Mesendoderm (in vitro differentiated cells): ENCODE data around the gene KRT1.

ENCODE experiments used
- DNase-seq: peaks from one replicate; pipeline ENCODE4 v3.0.0; 2013
- H2AK5ac ChIP-seq: 2 replicates; pipeline ENCODE4 v1.6.1; 2013; ENCODE audit warnings: low read length, inconsistent platforms
- H2BK120ac ChIP-seq: 2 replicates; pipeline ENCODE4 v1.6.1; 2013; ENCODE audit warnings: low read depth, mild to moderate bottlenecking, low read length, moderate library complexity, mixed read lengths
- H2BK15ac ChIP-seq: replicated peaks from 2 replicates; pipeline ENCODE4 v1.6.1; 2013; ENCODE audit warnings: low read depth, mild to moderate bottlenecking, moderate library complexity
- H2BK5ac ChIP-seq: 2 replicates; pipeline ENCODE4 v1.6.1; 2013; ENCODE audit warnings: low read length, inconsistent platforms
- H3K18ac ChIP-seq: 2 replicates; pipeline ENCODE4 v1.6.1; 2013; ENCODE audit warnings: mild to moderate bottlenecking, low read length, mixed read lengths
- H3K23ac ChIP-seq: one replicate; pipeline ENCODE4 v1.6.1; 2013; ENCODE audit warnings: low read length
- H3K27ac ChIP-seq: 2 replicates; pipeline ENCODE4 v1.5.1; 2013; ENCODE audit warnings: low read depth, mild to moderate bottlenecking, inconsistent platforms, low read length, moderate library complexity
- H3K27me3 ChIP-seq: 2 replicates; pipeline ENCODE4 v1.6.1; 2013; ENCODE audit warnings: low read length, control low read depth, mild to moderate bottlenecking, inconsistent platforms; ENCODE audit not compliant: insufficient read depth, poor library complexity
- H3K36me3 ChIP-seq: 2 replicates; pipeline ENCODE4 v1.6.1; 2013; ENCODE audit warnings: low read length, inconsistent platforms; ENCODE audit not compliant: control insufficient read depth, insufficient read depth
- H3K4ac ChIP-seq: one replicate; pipeline ENCODE4 v1.6.1; 2013; ENCODE audit warnings: low read depth, mild to moderate bottlenecking, low read length, moderate library complexity
- H3K4me1 ChIP-seq: 2 replicates; pipeline ENCODE4 v1.6.1; 2013; ENCODE audit warnings: low read depth, low read length, inconsistent platforms; ENCODE audit not compliant: control insufficient read depth
- H3K4me2 ChIP-seq: 2 replicates; pipeline ENCODE4 v1.6.1; 2013; ENCODE audit warnings: low read length
- H3K4me3 ChIP-seq: 2 replicates; pipeline ENCODE4 v1.5.1; 2013; ENCODE audit warnings: mild to moderate bottlenecking, low read length
- H3K56ac ChIP-seq: one replicate; pipeline ENCODE4 v1.6.1; 2013; ENCODE audit warnings: low read length
- H3K79me1 ChIP-seq: 2 replicates; pipeline ENCODE4 v1.6.1; 2013; ENCODE audit warnings: low read length, inconsistent platforms
- H3K79me2 ChIP-seq: 2 replicates; pipeline ENCODE4 v1.6.1; 2013; ENCODE audit warnings: mild to moderate bottlenecking, low read length; ENCODE audit not compliant: control insufficient read depth, insufficient read depth
- H3K9ac ChIP-seq: 2 replicates; pipeline ENCODE4 v1.6.1; 2013; ENCODE audit warnings: low read length, inconsistent platforms
- H4K5ac ChIP-seq: one replicate; pipeline ENCODE4 v1.6.1; 2013; ENCODE audit warnings: low read length
- H4K8ac ChIP-seq: one replicate; pipeline ENCODE4 v1.6.1; 2013; ENCODE audit warnings: low read depth, mild to moderate bottlenecking, control low read depth, low read length, moderate library complexity
- WGBS: extraction: QIAGEN DNeasy Blood & Tissue Kit; methylation state at CpG from one replicate; pipeline ENCODE4 v1.1.7; 2013; ENCODE audit warnings: low lambda C conversion rate, missing lambda C conversion rate; ENCODE audit not compliant: insufficient coverage; ENCODE audit errors: extremely low coverage; 5-methylcytosine and 5-hydroxymethylcytosine counted together

KRT1 gene

GRCh38 chr12:52650520-52651081 is 29.6 kb downstream of the KRT1 start:
- Histone ChIP-seq H3K79me1 (no peaks in the 10 kb centered on the region), H3K4me1 (no peaks in the 10 kb centered on the region), H2AK5ac (no peak overlapping the region), H3K9ac (no peak overlapping the region), H3K56ac (no peak overlapping the region), H3K18ac (no peak overlapping the region), H4K5ac (no peak overlapping the region), H2BK120ac (no peak overlapping the region), H3K23ac (no peak overlapping the region), H3K4me3 (no peak overlapping the region), H3K4me2 (no peak overlapping the region), H3K27me3 (no peaks in the 10 kb centered on the region), H3K4ac (no peak overlapping the region), H4K8ac (no peak overlapping the region), H3K27ac (no peak overlapping the region), H3K36me3 (no peaks in the 10 kb centered on the region), H3K79me2 (no peaks in the 10 kb centered on the region), H2BK15ac (no peak overlapping the region), H2BK5ac (no peak overlapping the region)
- WGBS = no CpG with 5 or more reads among the region's 12 CpGs
- DNase-seq = no peak

GRCh38 chr12:52649066-52649465 is 31.1 kb downstream of the KRT1 start:
- Histone ChIP-seq H3K9ac (no peak overlapping the region), H2BK120ac (no peak overlapping the region), H3K23ac (no peak overlapping the region), H3K56ac (no peak overlapping the region), H2BK15ac (no peak overlapping the region), H2AK5ac (no peak overlapping the region), H3K4me2 (no peak overlapping the region), H3K4ac (no peak overlapping the region), H3K18ac (no peak overlapping the region), H3K4me1 (no peaks in the 10 kb centered on the region), H3K79me2 (no peaks in the 10 kb centered on the region), H2BK5ac (no peak overlapping the region), H4K5ac (no peak overlapping the region), H3K27me3 (no peaks in the 10 kb centered on the region), H3K79me1 (no peaks in the 10 kb centered on the region), H4K8ac (no peak overlapping the region), H3K4me3 (no peak overlapping the region), H3K36me3 (no peaks in the 10 kb centered on the region), H3K27ac (no peak overlapping the region)
- no CpG with 5 or more reads among the region's 6 CpGs for WGBS
- no peak for DNase-seq

GRCh38 chr12:52648012-52648550 is 32.1 kb downstream of the KRT1 start:
- Histone ChIP-seq H4K5ac (no peak overlapping the region), H2BK120ac (no peak overlapping the region), H2BK15ac (no peak overlapping the region), H3K4me2 (no peak overlapping the region), H3K36me3 (no peaks in the 10 kb centered on the region), H3K27me3 (no peaks in the 10 kb centered on the region), H3K56ac (no peak overlapping the region), H3K4me3 (no peak overlapping the region), H3K79me2 (no peaks in the 10 kb centered on the region), H3K27ac (no peak overlapping the region), H4K8ac (no peak overlapping the region), H3K9ac (no peak overlapping the region), H3K18ac (no peak overlapping the region), H3K4ac (no peak overlapping the region), H3K79me1 (no peaks in the 10 kb centered on the region), H2AK5ac (no peak overlapping the region), H2BK5ac (no peak overlapping the region), H3K4me1 (no peaks in the 10 kb centered on the region), H3K23ac (no peak overlapping the region)
- no CpG with 5 or more reads among the region's 8 CpGs for WGBS
- DNase-seq = no peak

- DNase-seq = no peak
These were observed 32.6 kb downstream of the KRT1 start for GRCh38 chr12:52647601-52648000.

GRCh38 chr12:52646613-52647012 is 33.6 kb downstream of the KRT1 start:
- Histone ChIP-seq H3K9ac (no peak overlapping the region), H2AK5ac (no peak overlapping the region), H3K36me3 (no peaks in the 10 kb centered on the region), H4K5ac (no peak overlapping the region), H3K79me1 (no peaks in the 10 kb centered on the region), H3K79me2 (no peaks in the 10 kb centered on the region), H3K56ac (no peak overlapping the region), H3K4me3 (no peak overlapping the region), H2BK15ac (no peak overlapping the region), H3K27me3 (no peaks in the 10 kb centered on the region), H3K23ac (no peak overlapping the region), H2BK5ac (no peak overlapping the region), H2BK120ac (no peak overlapping the region), H3K18ac (no peak overlapping the region), H4K8ac (no peak overlapping the region), H3K4ac (no peak overlapping the region), H3K4me2 (no peak overlapping the region), H3K27ac (no peak overlapping the region), H3K4me1 (no peaks in the 10 kb centered on the region)
- WGBS = no CpG with 5 or more reads among the region's 12 CpGs
- no peak for DNase-seq

More at GRCh38 chr12:52647601-52648000, 32.6 kb downstream of the KRT1 start:
- WGBS = no CpG with 5 or more reads among the region's 9 CpGs
- H2BK120ac ChIP-seq = no peak overlapping the region
- no peak overlapping the region for H3K18ac ChIP-seq
- no peak overlapping the region for H3K4me2 ChIP-seq
- H3K4ac ChIP-seq = no peak overlapping the region
- H3K27me3 ChIP-seq = no peaks in the 10 kb centered on the region
- no peak overlapping the region for H4K8ac ChIP-seq
- H3K23ac ChIP-seq = no peak overlapping the region
- no peak overlapping the region for H3K56ac ChIP-seq
- H2BK5ac ChIP-seq = no peak overlapping the region
- H3K79me1 ChIP-seq = no peaks in the 10 kb centered on the region
- H3K4me3 ChIP-seq = no peak overlapping the region
- H3K79me2 ChIP-seq = no peaks in the 10 kb centered on the region
- no peaks in the 10 kb centered on the region for H3K4me1 ChIP-seq
- H3K27ac ChIP-seq = no peak overlapping the region
- no peak overlapping the region for H4K5ac ChIP-seq
- no peak overlapping the region for H2BK15ac ChIP-seq
- no peak overlapping the region for H3K9ac ChIP-seq
- no peaks in the 10 kb centered on the region for H3K36me3 ChIP-seq
- no peak overlapping the region for H2AK5ac ChIP-seq

- H3K36me3 ChIP-seq = no peaks in the 10 kb centered on the region
- no peak overlapping the region for H2AK5ac ChIP-seq
- H3K27ac ChIP-seq = no peak overlapping the region
- H3K4me1 ChIP-seq = no peaks in the 10 kb centered on the region
- H3K56ac ChIP-seq = no peak overlapping the region
- H3K4ac ChIP-seq = no peak overlapping the region
- no peak overlapping the region for H3K4me3 ChIP-seq
- DNase-seq = peak; percentile 7
- H4K5ac ChIP-seq = no peak overlapping the region
- no peaks in the 10 kb centered on the region for H3K79me2 ChIP-seq
- no peak overlapping the region for H3K23ac ChIP-seq
- no peak overlapping the region for H2BK120ac ChIP-seq
- H3K4me2 ChIP-seq = no peak overlapping the region
- H4K8ac ChIP-seq = no peak overlapping the region
- no CpG with 5 or more reads among the region's 4 CpGs for WGBS
- H3K79me1 ChIP-seq = no peaks in the 10 kb centered on the region
- H2BK5ac ChIP-seq = no peak overlapping the region
- no peak overlapping the region for H3K18ac ChIP-seq
- no peak overlapping the region for H3K9ac ChIP-seq
- H3K27me3 ChIP-seq = no peaks in the 10 kb centered on the region
- H2BK15ac ChIP-seq = no peak overlapping the region
These were observed 34.2 kb downstream of the KRT1 start for GRCh38 chr12:52645982-52646381.
